Astrocyte (in vitro differentiated cells and primary cell): ENCODE data around the gene ITGA8. TPM values are rescaled to one million over a fixed set of nuclear protein-coding genes. Genes with fewer than 3 reads are reported as not detected.
A peak's percentile ranks its signal among the peaks of the same experiment; 100 is the strongest.

Experiments
- DNase-seq: peaks from one replicate; pipeline ENCODE4 v3.0.0-alpha.2; 2010; ENCODE audit warnings: low read depth
- FAIRE-seq: peaks from 2 replicates; lab custom pipeline; 2011; peaks lifted over from hg19 to GRCh38; lab: Jason Lieb, UNC
- H2AFZ ChIP-seq: 2 replicates; pipeline ENCODE4 v1.6.0; 2012; ENCODE audit warnings: low read depth, low read length, inconsistent platforms
- H3K27ac ChIP-seq: 2 replicates; pipeline ENCODE4 v1.5.1; 2011; ENCODE audit warnings: low read depth, low read length, inconsistent platforms
- H3K27me3 ChIP-seq: 2 replicates; pipeline ENCODE4 v1.6.0; 2011; ENCODE audit warnings: low read length, inconsistent platforms; ENCODE audit not compliant: insufficient read depth
- H3K36me3 ChIP-seq: 2 replicates; pipeline ENCODE4 v1.5.1; 2011; ENCODE audit warnings: low read length, inconsistent platforms; ENCODE audit not compliant: insufficient read depth
- H3K4me1 ChIP-seq: 2 replicates; pipeline ENCODE4 v1.5.1; 2011; ENCODE audit warnings: low read length, inconsistent platforms; ENCODE audit not compliant: insufficient read depth
- H3K4me2 ChIP-seq: 2 replicates; pipeline ENCODE4 v1.6.0; 2012; ENCODE audit warnings: low read length, inconsistent platforms
- H3K4me3 ChIP-seq: 2 replicates; pipeline ENCODE4 v1.5.1; 2011; ENCODE audit warnings: low read depth, mild to moderate bottlenecking, low read length, inconsistent platforms; ENCODE audit not compliant: insufficient read depth
- H3K79me2 ChIP-seq: 2 replicates; pipeline ENCODE4 v1.6.0; 2012; ENCODE audit warnings: mild to moderate bottlenecking, low read length, inconsistent platforms; ENCODE audit not compliant: insufficient read depth
- H3K9ac ChIP-seq: 2 replicates; pipeline ENCODE4 v1.6.0; 2012; ENCODE audit warnings: mild to moderate bottlenecking, low read length, inconsistent platforms
- H3K9me3 ChIP-seq: 2 replicates; pipeline ENCODE4 v1.5.1; 2012; ENCODE audit warnings: low read depth, mild to moderate bottlenecking, low read length, inconsistent platforms; ENCODE audit not compliant: insufficient read depth
- H4K20me1 ChIP-seq: 2 replicates; pipeline ENCODE4 v1.6.0; 2012; ENCODE audit warnings: low read length, inconsistent platforms; ENCODE audit not compliant: insufficient read depth
- H3K27ac Mint-ChIP-seq: one replicate; pipeline ENCODE4 v1.8.0; 2021; ENCODE audit warnings: mild to moderate bottlenecking, mixed read lengths; ENCODE audit not compliant: unreplicated experiment
- H3K27me3 Mint-ChIP-seq: one replicate; pipeline ENCODE4 v1.8.0; 2021; ENCODE audit warnings: low read depth, mixed read lengths; ENCODE audit not compliant: unreplicated experiment
- H3K36me3 Mint-ChIP-seq: one replicate; pipeline ENCODE4 v1.8.0; 2021; ENCODE audit warnings: low read depth, mixed read lengths; ENCODE audit not compliant: unreplicated experiment
- H3K4me1 Mint-ChIP-seq: one replicate; pipeline ENCODE4 v1.8.0; 2021; ENCODE audit warnings: low read depth, mixed read lengths; ENCODE audit not compliant: unreplicated experiment
- H3K4me3 Mint-ChIP-seq: one replicate; pipeline ENCODE4 v1.8.0; 2021; ENCODE audit warnings: mild to moderate bottlenecking, moderate library complexity, mixed read lengths; ENCODE audit not compliant: unreplicated experiment
- H3K9me3 Mint-ChIP-seq: one replicate; pipeline ENCODE4 v1.8.0; 2021; ENCODE audit warnings: mild to moderate bottlenecking, mixed read lengths; ENCODE audit not compliant: unreplicated experiment
- EZH2 ChIP-seq: IDR thresholded peaks from 2 replicates; pipeline ENCODE4 v1.6.1; 2012; ENCODE audit warnings: mild to moderate bottlenecking, low read length, inconsistent platforms; ENCODE audit not compliant: insufficient read depth
- total RNA-seq: library from RNA; stranded (reverse); gene quantifications from 2 replicates; pipeline ENCODE4 v1.2.1, GENCODE V29; 2021
- TF ChIP-seq, protein P1 (sequence below): IDR thresholded peaks from 2 replicates; pipeline ENCODE4 v1.5.1; 2011; ENCODE audit warnings: low read depth, mild to moderate bottlenecking, inconsistent platforms, low read length, moderate library complexity; ENCODE audit not compliant: insufficient read depth

The ITGA8 gene
- total RNA-seq, 1 donor from 2014 or later, result not detected

DNA sequence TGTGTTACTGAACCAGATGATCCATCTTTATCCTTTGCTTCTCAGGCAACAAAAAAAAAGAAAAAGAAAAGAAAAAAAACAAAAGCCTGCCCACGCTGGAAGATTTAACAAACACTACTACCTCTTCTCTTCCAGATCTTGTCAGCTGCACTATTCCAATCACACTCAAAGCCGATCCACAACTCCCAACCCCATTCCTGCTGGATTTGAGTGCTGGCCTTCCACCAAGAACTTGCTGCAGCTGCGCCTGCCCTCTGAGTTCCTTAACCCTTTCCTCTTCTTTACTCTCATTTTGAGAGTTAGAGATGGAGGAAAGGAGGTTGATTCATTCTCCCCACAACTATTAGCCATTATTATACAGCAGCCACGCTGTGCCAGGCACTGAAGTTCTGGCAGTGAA is 16.0 kb upstream of the ITGA8 start:
- H3K27ac Mint-ChIP-seq, result no peak overlapping the region
- H3K4me3 Mint-ChIP-seq, result no peak overlapping the region
- Histone ChIP-seq H3K4me3 (no peak overlapping the region), H3K4me2 (peak overlapping the region; percentile 26), H3K9me3 (no peaks in the 10 kb centered on the region), H3K27me3 (no peaks in the 10 kb centered on the region), H2AFZ (peak overlapping the region; percentile 9), H3K79me2 (no peaks in the 10 kb centered on the region), H3K9ac (no peak overlapping the region), H3K36me3 (no peaks in the 10 kb centered on the region), H4K20me1 (no peaks in the 10 kb centered on the region), H3K27ac (no peak overlapping the region), H3K4me1 (peaks cover 3% of the 10 kb centered on the region)
- H3K36me3 Mint-ChIP-seq, result no peaks in the 10 kb centered on the region
- TF ChIP-seq EZH2, result no peak
- TF ChIP-seq, protein P1, sequence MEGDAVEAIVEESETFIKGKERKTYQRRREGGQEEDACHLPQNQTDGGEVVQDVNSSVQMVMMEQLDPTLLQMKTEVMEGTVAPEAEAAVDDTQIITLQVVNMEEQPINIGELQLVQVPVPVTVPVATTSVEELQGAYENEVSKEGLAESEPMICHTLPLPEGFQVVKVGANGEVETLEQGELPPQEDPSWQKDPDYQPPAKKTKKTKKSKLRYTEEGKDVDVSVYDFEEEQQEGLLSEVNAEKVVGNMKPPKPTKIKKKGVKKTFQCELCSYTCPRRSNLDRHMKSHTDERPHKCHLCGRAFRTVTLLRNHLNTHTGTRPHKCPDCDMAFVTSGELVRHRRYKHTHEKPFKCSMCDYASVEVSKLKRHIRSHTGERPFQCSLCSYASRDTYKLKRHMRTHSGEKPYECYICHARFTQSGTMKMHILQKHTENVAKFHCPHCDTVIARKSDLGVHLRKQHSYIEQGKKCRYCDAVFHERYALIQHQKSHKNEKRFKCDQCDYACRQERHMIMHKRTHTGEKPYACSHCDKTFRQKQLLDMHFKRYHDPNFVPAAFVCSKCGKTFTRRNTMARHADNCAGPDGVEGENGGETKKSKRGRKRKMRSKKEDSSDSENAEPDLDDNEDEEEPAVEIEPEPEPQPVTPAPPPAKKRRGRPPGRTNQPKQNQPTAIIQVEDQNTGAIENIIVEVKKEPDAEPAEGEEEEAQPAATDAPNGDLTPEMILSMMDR, result no peak
- no peaks in the 10 kb centered on the region for H3K27me3 Mint-ChIP-seq
- DNase-seq, result peak; percentile 6
- no peaks in the 10 kb centered on the region for H3K4me1 Mint-ChIP-seq
- no peaks in the 10 kb centered on the region for H3K9me3 Mint-ChIP-seq
- FAIRE-seq, result no peak

- no peaks in the 10 kb centered on the region for H3K36me3 ChIP-seq
These were observed 10.6 kb upstream of the ITGA8 start for GRCh38 chr10:15730341-15730740.

DNA sequence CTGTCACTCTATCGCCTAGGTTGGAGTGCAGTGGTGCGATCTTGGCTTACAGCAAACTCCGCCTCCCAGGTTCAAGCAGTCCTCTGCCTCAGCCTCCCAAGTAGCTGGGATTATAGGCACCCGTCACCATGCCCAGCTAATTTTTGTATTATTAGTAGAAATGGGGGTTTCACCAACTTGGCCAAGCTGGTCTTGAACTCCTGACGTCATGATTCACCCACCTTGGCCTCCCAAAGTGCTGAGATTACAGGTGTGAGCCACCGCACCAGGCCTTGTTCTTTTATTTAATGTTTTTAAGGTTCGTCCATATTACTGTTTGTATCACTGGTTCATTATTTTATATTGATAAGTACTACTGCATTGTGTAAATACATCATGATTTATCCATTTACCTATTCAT is 10.2 kb upstream of the ITGA8 start:
- Mint-ChIP-seq H3K4me3 (no peak overlapping the region), H3K4me1 (no peaks in the 10 kb centered on the region), H3K27ac (no peak overlapping the region), H3K36me3 (no peaks in the 10 kb centered on the region), H3K27me3 (no peaks in the 10 kb centered on the region), H3K9me3 (no peaks in the 10 kb centered on the region)
- Histone ChIP-seq H3K4me2 (no peak overlapping the region), H3K4me1 (no peaks in the 10 kb centered on the region), H3K9ac (no peak overlapping the region), H3K27ac (no peak overlapping the region), H2AFZ (no peak overlapping the region), H3K36me3 (no peaks in the 10 kb centered on the region), H3K9me3 (no peaks in the 10 kb centered on the region), H3K79me2 (no peaks in the 10 kb centered on the region), H3K4me3 (no peak overlapping the region), H3K27me3 (peaks cover under 1% of the 10 kb centered on the region), H4K20me1 (no peaks in the 10 kb centered on the region)
- TF ChIP-seq, protein P1, result no peak
- no peak for TF ChIP-seq EZH2
- DNase-seq (no peak), FAIRE-seq (no peak)

More at GRCh38 chr10:15730341-15730740, 10.6 kb upstream of the ITGA8 start:
- H3K36me3 Mint-ChIP-seq, result no peaks in the 10 kb centered on the region
- no peaks in the 10 kb centered on the region for H3K9me3 Mint-ChIP-seq
- Histone ChIP-seq H2AFZ (no peak overlapping the region), H3K9ac (no peak overlapping the region), H3K9me3 (no peaks in the 10 kb centered on the region), H3K79me2 (no peaks in the 10 kb centered on the region), H4K20me1 (no peaks in the 10 kb centered on the region), H3K4me1 (no peaks in the 10 kb centered on the region), H3K4me2 (no peak overlapping the region), H3K27ac (no peak overlapping the region), H3K4me3 (no peak overlapping the region), H3K27me3 (no peaks in the 10 kb centered on the region)
- no peak overlapping the region for H3K4me3 Mint-ChIP-seq
- no peak for FAIRE-seq
- TF ChIP-seq EZH2, result no peak
- TF ChIP-seq, protein P1, result no peak
- no peaks in the 10 kb centered on the region for H3K4me1 Mint-ChIP-seq
- no peak for DNase-seq
- H3K27ac Mint-ChIP-seq, result no peak overlapping the region
- no peaks in the 10 kb centered on the region for H3K27me3 Mint-ChIP-seq
